ENCODE results near the gene DUS1L.

The DUS1L gene

DNA sequence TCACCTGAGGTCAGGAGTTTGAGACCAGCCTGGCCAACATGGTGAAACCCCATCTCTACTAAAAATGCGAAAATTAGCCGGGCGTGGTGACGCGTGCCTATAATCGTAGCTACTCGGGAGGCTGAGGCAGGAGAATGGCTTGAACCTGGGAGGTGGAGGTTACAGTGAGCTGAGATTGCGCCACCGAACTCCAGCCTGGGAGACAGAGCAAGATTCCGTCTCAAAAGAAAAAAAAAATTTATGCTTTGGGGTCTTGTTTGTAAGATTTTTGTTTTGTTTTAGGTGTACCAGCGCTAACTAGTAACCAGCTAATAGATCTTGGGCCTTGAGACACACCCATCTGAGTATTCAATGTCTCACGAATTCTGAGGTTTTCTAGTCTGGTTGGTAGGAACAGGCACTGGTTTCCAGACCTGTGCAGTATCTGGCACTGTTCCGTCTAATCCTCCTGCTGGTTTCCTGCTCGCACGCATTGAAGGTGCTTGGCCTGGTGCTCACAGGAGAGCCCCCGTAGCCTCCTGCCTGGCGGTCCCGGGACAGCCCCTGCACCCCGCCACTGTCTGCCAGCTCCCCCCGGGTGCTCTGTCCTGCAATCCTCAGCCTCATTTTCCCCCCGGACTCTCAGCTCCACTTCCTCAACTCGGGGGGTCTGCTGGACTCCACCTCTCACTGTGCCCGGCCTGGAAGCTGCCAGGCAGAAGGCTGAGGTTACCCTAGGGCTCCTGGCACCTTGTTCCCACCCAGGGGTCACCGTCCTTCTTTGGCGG lies 10.6 kb upstream of the DUS1L start:
- DNase-seq: no peak

DNA sequence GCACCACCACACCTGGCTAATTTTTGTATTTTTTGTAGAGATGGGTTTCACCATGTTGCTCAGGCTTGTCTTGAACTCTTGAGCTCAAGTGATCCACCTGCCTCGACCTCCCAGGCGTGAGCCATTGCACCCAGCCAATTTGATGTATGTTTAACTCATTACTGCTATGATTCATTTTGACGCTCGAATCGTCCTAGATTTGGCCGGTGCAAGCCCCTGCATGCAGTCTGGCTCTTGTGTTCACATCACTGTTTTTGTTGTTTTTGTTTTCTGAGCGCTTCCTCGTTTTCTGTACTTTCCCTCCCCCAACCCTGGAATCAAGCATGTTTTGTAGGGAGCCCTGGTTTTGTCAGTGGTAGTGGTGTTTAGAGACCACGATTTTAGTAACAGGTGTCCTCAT lies 7.8 kb upstream of the DUS1L start:
- DNase-seq: no peak

DNA sequence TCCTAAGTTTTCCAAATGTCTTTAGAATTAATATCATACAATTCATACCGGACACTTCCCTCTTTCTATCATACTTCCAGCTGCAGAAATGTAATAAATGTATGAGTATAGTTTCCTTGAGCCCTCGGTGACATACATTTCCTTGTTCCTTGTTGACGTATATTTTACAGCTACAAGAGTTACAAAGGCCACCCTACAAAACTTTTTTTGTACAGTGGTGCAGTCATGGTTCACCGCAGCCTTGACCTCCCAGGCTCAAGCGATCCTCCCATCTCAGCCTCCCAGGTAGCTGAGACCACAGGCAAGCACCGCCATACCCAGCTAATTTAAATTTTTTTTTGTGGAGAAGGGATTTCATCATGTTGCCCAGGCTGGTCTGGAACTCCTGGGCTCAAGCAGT lies 7.2 kb upstream of the DUS1L start:
- DNase-seq: no peak

- no peak for DNase-seq
Measured at GRCh38 chr17:82070611-82071010, 5.0 kb upstream of the DUS1L start.

DNA sequence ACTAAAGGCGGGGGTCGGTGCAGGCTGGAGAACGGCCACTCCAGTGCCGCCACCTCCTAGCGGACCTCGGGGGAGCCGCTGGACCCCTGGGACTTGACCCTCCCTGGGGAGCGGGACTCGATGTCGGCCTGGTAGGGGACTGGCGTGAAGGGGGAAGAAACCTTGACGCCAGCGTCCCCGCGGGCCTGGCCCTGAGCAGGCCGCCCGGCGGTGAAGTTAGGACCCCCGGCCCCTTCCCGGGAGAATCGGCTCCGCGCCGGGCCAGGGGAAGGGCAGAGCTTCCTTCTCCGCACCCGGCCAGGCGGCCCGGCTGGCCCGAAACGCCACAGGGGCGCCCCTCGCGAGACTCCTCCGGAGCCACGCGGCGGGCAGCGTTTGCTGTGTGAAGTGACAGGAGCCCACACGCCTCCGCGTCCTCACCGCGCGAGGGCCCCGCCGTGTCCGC lies 389 bp downstream of the DUS1L start:
- DNase-seq: no peak

GRCh38 chr17:82064433-82065192 lies 991 bp downstream of the DUS1L start:
- no peak for DNase-seq

DNA sequence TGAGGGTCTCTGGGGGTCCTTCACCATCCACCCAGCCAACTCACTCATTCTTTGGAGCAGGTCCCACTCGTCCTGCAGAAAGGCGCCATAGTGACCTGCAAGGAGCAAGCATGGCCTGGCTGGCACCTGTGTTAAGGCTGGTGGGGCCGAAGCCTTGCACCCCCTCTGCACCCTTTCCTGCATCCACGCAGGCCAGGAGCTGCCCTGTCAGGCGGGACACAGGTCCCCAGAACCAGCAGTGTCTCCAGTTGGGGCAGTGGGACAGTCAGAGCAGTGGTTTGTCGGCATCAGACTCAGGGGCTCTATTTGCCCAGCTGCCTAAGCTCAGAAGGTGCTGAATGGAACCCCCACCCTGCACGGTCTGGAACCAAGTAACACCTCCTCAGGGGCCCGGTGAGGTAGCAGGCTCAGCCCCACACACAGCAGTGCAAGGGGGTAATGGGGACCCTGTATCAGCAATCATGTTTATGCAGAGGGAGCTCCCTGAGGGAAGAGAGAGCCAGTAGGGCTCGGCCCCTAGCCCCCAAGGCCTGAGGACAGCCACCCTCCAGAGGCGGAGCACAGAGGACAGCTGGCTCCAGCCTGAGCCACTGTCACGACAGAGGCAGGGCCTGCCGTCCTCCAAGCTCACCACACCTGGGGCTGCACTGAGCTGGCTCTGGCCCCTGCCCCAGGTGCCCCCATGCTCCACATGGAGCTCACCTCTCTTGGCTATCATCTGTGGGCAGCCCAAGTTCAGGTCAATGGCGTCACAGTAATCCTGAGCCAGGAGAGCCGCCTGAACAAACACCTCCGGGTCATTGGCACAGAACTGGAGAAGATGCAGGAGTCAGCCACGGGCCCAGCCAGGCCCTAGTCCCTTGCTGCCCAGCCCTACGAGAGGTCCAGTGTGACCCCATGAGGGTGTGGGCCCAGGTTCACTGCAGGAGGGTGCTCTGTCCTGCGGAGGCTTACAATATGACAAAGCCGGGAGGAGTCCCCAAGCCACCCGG lies 1.9 kb downstream of the DUS1L start:
- no peak for DNase-seq

DNA sequence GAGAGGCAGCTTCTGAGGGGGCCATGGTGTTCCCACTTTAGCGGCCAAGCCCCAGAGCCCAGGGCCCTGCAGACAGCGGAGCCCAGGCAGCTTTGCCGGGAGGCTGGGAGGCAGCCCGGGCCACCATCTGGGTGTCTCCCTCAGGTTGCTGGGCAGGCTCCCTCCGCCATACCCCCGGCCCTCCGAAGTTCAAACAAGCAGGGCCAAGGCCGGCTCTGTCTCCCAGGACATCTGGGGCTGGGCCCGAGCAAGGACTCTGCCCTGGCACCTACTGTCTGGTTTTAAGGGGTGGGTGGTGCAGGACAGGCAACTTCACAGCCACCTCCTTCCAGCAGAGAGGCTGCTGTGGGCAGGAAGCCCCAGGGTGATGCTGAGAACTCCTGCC lies 2.6 kb downstream of the DUS1L start:
- no peak for DNase-seq

DNA sequence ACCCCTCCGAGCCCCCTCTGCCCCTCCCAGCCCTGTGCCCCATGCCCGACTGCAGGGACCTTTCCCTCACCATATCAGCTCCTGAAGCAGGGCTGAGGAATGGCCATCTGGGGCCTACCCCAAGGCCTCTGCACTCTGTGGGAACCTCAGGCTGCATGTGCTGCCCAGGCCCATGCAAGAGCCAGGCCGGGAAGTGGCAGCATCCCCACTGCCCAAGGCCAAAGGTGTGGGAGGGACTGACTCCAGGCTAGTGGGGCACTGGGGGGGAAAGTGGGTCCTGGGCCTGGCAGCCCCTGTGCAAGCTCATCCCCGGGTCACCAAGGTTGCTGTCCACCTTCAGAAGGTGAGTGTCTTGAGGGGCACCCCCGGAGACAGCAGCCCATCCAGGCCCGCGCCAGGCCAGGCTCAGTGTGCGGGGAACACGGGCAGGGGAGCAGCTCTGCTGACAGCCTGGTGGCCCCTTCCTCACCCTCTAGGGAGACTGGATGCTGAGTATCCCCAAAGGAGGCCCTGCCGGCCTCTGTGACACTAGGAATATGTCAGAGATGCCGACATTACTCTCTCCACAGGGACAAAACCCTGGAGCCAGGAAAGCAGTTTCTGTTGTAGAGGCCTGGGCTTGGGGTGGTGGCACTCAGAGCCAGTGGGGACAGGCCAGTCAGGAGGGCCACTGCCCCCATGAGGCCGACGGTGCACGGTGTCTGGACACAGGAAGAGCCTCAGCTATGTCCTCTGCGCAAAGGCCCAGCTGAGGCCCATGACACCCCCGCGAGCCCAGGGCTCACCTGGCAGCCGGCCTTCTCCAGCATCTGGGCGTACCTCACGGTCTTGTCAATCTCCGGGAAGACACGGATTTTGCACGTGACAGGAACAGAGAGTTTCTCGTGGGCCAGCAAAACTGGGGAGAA lies 3.3 kb downstream of the DUS1L start:
- no peak for DNase-seq

DNA sequence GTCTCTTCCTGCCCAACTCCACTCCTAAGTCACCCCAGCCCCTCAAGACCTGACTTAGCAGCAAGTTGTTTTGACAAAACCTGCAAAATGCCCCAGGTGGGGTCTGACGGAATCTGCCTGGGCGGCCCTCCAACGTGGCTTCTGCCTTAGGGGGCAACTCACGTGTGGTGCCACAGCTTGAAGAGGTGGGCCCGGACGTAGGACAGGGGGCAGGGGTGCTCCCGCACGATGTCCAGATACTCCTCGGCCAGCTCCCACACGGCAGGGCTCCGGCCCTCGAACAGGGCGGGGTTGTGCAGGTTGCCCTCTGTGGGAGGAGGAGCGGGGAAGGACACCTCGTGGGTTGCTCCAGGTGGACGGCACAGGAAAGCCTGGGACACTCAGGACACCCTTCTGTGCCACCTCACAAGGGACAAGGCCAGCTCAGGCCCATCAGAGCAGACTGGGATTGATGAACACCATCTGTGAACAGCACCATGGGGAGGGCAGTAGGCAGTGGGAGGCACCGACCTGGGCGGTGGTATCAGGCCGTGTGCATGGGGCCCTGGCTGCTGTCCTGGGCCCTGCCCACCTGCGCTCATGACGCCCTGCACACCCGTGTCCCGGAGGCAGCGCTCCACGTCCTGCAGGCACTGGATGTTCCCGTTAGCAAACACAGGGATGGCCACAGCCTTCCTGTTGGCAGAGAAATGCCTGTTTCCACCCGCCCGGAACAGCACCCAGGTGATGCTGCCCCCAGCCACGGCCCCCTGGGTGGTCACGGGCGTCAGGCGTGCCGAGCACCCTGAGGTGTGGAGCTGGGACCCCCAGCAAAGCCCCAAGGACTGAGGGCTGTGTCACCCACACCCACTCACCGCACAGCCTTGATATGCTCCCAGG lies 4.3 kb downstream of the DUS1L start:
- no peak for DNase-seq

GRCh38 chr17:82060614-82061013 lies 5.0 kb downstream of the DUS1L start:
- no peak for DNase-seq

DNA sequence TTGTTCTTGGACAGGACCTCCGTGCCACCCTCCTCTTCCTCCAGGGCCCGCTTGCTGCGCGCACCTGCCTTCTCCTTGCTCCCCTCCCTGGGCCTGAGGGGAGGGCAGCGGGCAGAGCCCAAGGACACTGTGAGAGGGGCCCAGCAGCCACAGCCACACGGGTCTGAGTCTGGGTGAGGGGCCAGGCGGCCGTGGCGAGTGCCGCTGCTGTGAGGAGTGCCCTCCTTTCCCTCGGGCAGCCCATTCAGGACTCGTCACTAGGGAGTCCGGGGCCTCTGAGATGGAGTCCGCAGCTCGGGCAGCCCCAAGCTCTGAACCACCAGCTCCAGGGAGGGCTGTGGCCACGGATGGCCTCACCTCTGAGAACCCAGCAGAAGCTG lies 5.6 kb downstream of the DUS1L start:
- no peak for DNase-seq

GRCh38 chr17:82059272-82060000 lies 6.2 kb downstream of the DUS1L start:
- no peak for DNase-seq

GRCh38 chr17:82058855-82059249 lies 6.8 kb downstream of the DUS1L start:
- no peak for DNase-seq

- no peak for DNase-seq
Measured at GRCh38 chr17:82058230-82058854, 7.3 kb downstream of the DUS1L start.

DNA sequence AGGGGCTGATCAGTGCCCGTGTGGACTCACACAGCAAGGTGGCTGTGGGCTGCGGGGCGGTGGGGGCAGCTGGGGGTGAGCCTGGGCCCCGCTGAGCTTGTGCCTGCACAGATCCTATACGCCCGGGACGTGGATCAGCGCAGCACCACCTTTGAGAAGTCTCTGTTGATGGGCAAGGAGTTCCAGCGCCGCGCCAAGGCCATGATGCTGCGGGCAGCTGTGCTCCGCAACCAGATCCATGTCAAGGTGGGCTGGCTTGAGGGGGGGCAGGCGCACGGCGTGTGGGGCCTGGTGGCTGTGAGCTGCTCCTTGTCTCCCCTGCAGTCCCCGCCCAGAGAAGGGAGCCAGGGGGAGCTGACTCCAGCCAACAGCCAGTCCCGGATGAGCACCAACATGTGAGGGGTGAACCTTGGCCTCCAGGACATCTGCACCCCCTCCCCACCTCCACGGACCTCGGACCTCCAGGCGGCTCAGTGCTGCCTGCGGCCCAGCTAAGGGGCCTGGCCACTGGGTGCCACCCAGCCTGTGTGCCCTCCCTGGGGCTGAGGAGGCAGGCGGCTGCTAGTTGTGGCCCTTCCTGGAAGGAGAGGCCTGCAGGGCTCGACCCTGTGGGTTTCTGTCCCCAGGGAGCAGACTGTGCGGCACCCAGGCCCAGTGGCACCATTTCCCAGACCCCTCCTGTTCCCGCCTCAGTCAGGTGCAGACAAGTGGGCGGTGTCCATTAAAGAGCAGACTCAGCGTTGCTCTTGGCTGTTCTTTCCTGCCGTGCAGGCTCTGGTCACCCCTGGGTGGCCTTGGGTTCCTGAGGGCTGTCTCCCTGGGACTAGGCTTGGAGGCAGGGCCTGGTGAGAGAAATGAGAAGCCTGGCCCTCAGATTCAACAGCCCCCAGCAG lies 8.6 kb downstream of the DUS1L start:
- no peak for DNase-seq

DNA sequence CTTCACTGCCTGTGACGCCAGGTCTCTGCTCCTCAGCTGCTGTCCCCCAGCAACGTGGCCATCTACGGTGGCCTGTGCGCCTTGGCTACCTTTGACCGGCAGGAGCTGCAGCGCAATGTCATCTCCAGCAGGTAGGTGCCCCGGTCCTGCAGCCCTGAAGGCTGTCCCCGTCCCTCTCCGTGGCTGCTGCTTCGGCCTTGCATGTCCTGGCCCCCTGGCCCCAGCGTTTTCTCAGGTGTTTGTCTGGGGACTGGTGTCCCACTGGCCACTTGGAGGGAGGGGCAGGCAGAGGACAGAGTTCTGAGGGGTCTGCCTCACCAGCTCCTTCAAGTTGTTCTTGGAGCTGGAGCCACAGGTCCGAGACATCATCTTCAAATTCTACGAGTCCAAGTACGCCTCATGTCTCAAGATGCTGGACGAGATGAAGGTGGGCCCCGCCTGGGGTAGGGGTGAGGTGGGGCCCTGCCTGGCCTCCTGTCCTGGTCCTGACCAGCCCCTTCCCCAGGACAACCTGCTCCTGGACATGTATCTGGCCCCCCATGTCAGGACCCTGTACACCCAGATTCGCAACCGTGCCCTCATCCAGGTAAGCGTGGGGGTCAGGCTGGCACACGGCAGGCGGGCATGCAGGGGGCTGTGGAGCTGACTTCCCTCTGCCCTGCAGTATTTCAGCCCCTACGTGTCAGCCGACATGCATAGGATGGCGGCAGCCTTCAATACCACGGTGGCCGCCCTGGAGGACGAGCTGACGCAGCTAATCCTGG lies 9.5 kb downstream of the DUS1L start:
- DNase-seq: no peak

All from CD4-positive, alpha-beta T cell treated with Interleukin-15 for 1 hour (primary cell).